Fibroblast of villous mesenchyme (primary cell): ENCODE measurements around the gene STATH. TPM values are rescaled to one million over a fixed set of nuclear protein-coding genes. Genes with fewer than 3 reads are reported as not detected.
"Not testable (repeated sequence)": the region's sequence is repeated elsewhere in the genome, so short reads cannot be mapped to it uniquely, and the experiment has no call there.

Experiments used
- DNase-seq: peaks from one replicate; pipeline ENCODE4 v3.0.0-alpha.2; 2010; ENCODE audit warnings: low read depth
- H3K4me3 ChIP-seq: 2 replicates; pipeline ENCODE4 v1.5.1; 2011; ENCODE audit warnings: low read depth, mild to moderate bottlenecking, low read length
- CTCF ChIP-seq: IDR thresholded peaks from 2 replicates; pipeline ENCODE4 v1.5.1; 2012; ENCODE audit warnings: low read depth, mild to moderate bottlenecking, low read length; ENCODE audit not compliant: insufficient read depth
- total RNA-seq: library from RNA; depleted of rRNA; stranded (reverse); fragments of >200 nt; gene quantifications from 2 replicates; pipeline ENCODE4 v1.2.3, GENCODE V29; 2012

STATH gene
- total RNA-seq, 1 donor, result not detected

GRCh38 chr4:70008771-70009170 lies 13.0 kb downstream of the STATH start:
- no peak overlapping the region for H3K4me3 ChIP-seq
- no peak for TF ChIP-seq CTCF
- DNase-seq, result no peak

GRCh38 chr4:70019006-70019405 lies 23.2 kb downstream of the STATH start:
- DNase-seq, H3K4me3 ChIP-seq: not testable (repeated sequence)

- DNase-seq, result no peak
- H3K4me3 ChIP-seq, result no peak overlapping the region
- no peak for TF ChIP-seq CTCF
Measured at GRCh38 chr4:70023218-70023617, 27.5 kb downstream of the STATH start.

- DNase-seq, result no peak
- H3K4me3 ChIP-seq, result no peak overlapping the region
- TF ChIP-seq CTCF, result no peak
Measured at GRCh38 chr4:70027011-70027410, 31.2 kb downstream of the STATH start.

GRCh38 chr4:70028159-70028558 lies 32.4 kb downstream of the STATH start, which contains the start of gene HTN3:
Gene HTN3 (plus strand): TSS chr4:70028459. CDS start chr4:70030741, 2,282 bp downstream.
- not testable (repeated sequence) for H3K4me3 ChIP-seq, DNase-seq

- not testable (repeated sequence) for DNase-seq, H3K4me3 ChIP-seq
Measured at GRCh38 chr4:70037559-70037958, 41.8 kb downstream of the STATH start.

- DNase-seq, H3K4me3 ChIP-seq: not testable (repeated sequence)
Measured at GRCh38 chr4:70039928-70040327, 44.2 kb downstream of the STATH start.

- no peak overlapping the region for H3K4me3 ChIP-seq
- DNase-seq, result no peak
- TF ChIP-seq CTCF, result no peak
Measured at GRCh38 chr4:70041652-70042286, 46.0 kb downstream of the STATH start.

DNA sequence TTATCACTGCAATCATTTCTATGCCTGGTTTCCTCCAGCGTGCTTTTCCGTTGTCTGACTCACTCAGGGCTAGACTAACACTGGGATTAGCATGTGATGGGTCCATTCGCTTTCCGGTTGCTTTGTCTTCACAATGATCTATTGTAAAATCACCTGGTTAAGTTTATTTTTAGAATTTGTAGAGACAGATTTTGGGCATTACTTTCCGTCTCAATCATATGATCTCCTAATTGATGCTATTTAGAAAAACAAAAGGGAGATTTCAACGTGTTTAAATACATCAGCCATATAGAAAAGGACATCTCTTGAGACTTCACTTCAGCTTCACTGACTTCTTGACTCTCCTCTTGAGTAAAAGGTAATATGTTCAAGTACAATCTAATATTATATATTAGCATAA lies 54.4 kb downstream of the STATH start, which contains the start of gene HTN1:
Gene HTN1, plus strand, starts transcription at position 301 of the 400 bp plus-strand sequence. CDS start 2,639 bp downstream, outside the sequence.
- not testable (repeated sequence) for DNase-seq

More for the DNA sequence above, 54.4 kb downstream of the STATH start, which contains the start of gene HTN1:
- H3K4me3 ChIP-seq, result not testable (repeated sequence)

Other genes with a start within 250 kb of the STATH start
- gene SULT1B1, start 235.3 kb upstream of the STATH start, total RNA-seq, result under 0.01 TPM in 2 replicates
- gene SULT1E1, start 135.8 kb upstream of the STATH start, total RNA-seq, result under 0.01 and 0.97 TPM in 2 replicates
- not detected in 2 replicates for gene CSN1S1, start 64.9 kb upstream of the STATH start, total RNA-seq
- not detected in 2 replicates for gene CSN2, start 30.2 kb upstream of the STATH start, total RNA-seq
- not detected in 2 replicates for gene HTN3, start 32.5 kb downstream of the STATH start, total RNA-seq
- gene HTN1, start 54.5 kb downstream of the STATH start, total RNA-seq, result under 0.01 TPM in 1 of 2 replicates, not detected in the other
- gene PRR27, start 158.3 kb downstream of the STATH start, total RNA-seq, result not detected in 2 replicates
- gene ODAM, start 199.8 kb downstream of the STATH start, total RNA-seq, result not detected in 2 replicates
- not detected in 2 replicates for gene FDCSP, start 230.2 kb downstream of the STATH start, total RNA-seq
- gene CSN3, start 246.6 kb downstream of the STATH start, total RNA-seq, result not detected in 2 replicates